DND-41 (cell line): ENCODE measurements around the gene RNF144A.

Experiments used
- ATAC-seq: fragments of 200-7000 bp; cut with Tn5 transposase; 3 replicates; pipeline ENCODE4 v1.9.1; 2021; ENCODE audit warnings: low read depth; ENCODE audit not compliant: insufficient read depth
- DNase-seq: peaks from one replicate; pipeline ENCODE4 v3.0.0-alpha.2; 2020
- H2AFZ ChIP-seq: 2 replicates; pipeline ENCODE4 v1.6.0; 2012; ENCODE audit warnings: low read depth, low read length
- H3K27ac ChIP-seq: 2 replicates; pipeline ENCODE4 v1.5.1; 2012; ENCODE audit warnings: low read length, inconsistent platforms
- H3K27me3 ChIP-seq: fragments of 200-600 bp; sonication (generic); 2 replicates; pipeline ENCODE4 v1.6.0; 2012; ENCODE audit warnings: low read length, mild to moderate bottlenecking, inconsistent platforms; ENCODE audit not compliant: insufficient read depth, poor library complexity
- H3K36me3 ChIP-seq: 2 replicates; pipeline ENCODE4 v1.5.1; 2012; ENCODE audit warnings: low read length, inconsistent platforms; ENCODE audit not compliant: insufficient read depth
- H3K4me1 ChIP-seq: 2 replicates; pipeline ENCODE4 v1.5.1; 2012; ENCODE audit warnings: mild to moderate bottlenecking, low read length; ENCODE audit not compliant: insufficient read depth
- H3K4me2 ChIP-seq: 2 replicates; pipeline ENCODE4 v1.6.0; 2012; ENCODE audit warnings: mild to moderate bottlenecking, moderate library complexity, low read length, inconsistent platforms; ENCODE audit not compliant: insufficient read depth
- H3K4me3 ChIP-seq, 2 experiments: fragments of 200-600 bp in 1 of 2; shearing (Covaris generic) in 1 of 2; 2 replicates each; pipeline ENCODE4 v1.5.1; 2012 to 2016; ENCODE audit warnings: inconsistent platforms in 2 of 2, low read length in 2 of 2, mild to moderate bottlenecking in 2 of 2, low read depth in 1 of 2, moderate library complexity in 1 of 2
- H3K79me2 ChIP-seq: 2 replicates; pipeline ENCODE4 v1.6.0; 2012; ENCODE audit warnings: low read length, inconsistent platforms; ENCODE audit not compliant: insufficient read depth
- H3K9ac ChIP-seq: 2 replicates; pipeline ENCODE4 v1.6.0; 2012; ENCODE audit warnings: low read depth, mild to moderate bottlenecking, inconsistent platforms, low read length, moderate library complexity
- H3K9me3 ChIP-seq: 2 replicates; pipeline ENCODE4 v1.5.1; 2012; ENCODE audit warnings: low read length, moderate library complexity, mild to moderate bottlenecking, inconsistent platforms; ENCODE audit not compliant: insufficient read depth, severe bottlenecking
- H4K20me1 ChIP-seq: 2 replicates; pipeline ENCODE4 v1.6.0; 2012; ENCODE audit warnings: low read length; ENCODE audit not compliant: insufficient read depth
- EZH2 ChIP-seq: IDR thresholded peaks from 3 replicates; pipeline ENCODE4 v1.6.1; 2012; ENCODE audit warnings: borderline replicate concordance, low read depth, mild to moderate bottlenecking, moderate library complexity, low read length, inconsistent platforms; ENCODE audit not compliant: severe bottlenecking
- TF ChIP-seq, protein P1 (sequence below): IDR thresholded peaks from 2 replicates; pipeline ENCODE4 v1.5.1; 2012; ENCODE audit warnings: borderline replicate concordance, low read length, moderate library complexity, mild to moderate bottlenecking; ENCODE audit not compliant: poor library complexity, severe bottlenecking; ENCODE audit errors: extremely low read depth

Gene RNF144A

DNA sequence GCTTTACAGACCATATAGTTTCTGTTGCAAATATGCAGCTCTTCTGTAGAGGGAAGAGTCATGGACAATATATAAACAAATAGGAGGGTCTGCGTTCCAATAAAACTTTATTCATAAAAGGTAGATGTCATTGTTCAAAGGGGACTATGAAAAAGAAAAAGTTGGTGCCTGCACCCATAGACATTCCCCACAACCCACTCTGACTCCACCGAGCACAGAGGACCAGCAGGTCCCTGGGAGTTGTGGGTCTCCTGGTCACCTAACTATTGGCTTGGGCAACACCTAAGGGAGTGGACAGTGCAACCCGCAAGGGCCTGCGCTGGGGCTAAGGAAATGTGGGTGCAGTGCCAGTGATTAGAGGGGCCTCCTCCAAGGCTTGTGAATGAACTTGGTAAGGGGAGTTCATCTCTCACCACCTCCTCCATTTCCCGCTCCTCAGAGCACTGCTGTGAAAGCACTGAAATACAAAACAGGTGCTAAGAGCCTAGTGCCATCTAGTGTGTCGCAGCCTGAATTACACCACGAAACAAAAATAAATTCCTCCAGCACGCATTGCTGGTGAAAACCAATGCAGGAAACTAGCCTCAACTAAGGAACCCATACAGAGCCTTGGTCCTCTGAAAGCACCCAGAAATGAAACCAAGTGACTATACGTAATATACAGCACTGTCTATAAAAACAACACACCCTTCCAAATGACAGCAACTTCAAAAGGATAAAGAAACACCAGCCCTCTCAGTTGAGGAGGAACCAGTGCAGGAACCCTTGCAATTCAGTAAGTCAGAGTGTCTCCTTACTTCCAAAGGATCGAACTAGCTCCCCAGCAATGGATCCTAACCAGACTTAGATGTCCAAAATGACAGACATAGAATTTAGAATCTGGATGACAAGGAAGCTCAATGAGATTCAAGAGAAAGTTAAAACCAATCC is 166.6 kb downstream of the RNF144A start:
- H4K20me1 ChIP-seq: no peaks in the 10 kb centered on the region
- peak; percentile 71 for ATAC-seq

DNA sequence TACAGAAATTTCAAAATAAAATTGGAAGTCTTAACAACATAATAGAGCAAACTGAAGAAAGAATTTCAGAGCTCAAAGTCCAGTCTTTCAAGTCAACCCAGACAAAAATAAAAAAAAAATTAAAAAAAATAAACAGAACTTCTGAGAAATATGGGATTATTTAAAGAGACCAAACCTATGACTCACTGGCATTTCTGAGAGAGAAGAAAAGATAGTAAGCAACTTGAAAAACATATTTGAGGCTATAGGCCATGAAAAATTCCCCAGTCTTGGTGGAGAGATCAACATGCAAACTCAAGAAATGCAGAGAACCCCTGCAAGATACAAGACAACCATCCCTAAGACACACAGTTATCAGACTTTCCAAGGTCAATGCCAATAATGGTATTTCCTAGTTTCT is 167.4 kb downstream of the RNF144A start:
- no peak overlapping the region for H2AFZ ChIP-seq
- H3K4me3 ChIP-seq: no peak overlapping the region
- ATAC-seq: no peak
- no peak for DNase-seq
- H3K4me1 ChIP-seq: no peaks in the 10 kb centered on the region
- H3K27me3 ChIP-seq: no peaks in the 10 kb centered on the region
- H3K9me3 ChIP-seq: peaks cover 12% of the 10 kb centered on the region
- H3K79me2 ChIP-seq: no peaks in the 10 kb centered on the region
- no peak overlapping the region for H3K27ac ChIP-seq
- peaks cover 3% of the 10 kb centered on the region; the same call in 1 of the 2 replicates for H3K36me3 ChIP-seq
- TF ChIP-seq, protein P1, sequence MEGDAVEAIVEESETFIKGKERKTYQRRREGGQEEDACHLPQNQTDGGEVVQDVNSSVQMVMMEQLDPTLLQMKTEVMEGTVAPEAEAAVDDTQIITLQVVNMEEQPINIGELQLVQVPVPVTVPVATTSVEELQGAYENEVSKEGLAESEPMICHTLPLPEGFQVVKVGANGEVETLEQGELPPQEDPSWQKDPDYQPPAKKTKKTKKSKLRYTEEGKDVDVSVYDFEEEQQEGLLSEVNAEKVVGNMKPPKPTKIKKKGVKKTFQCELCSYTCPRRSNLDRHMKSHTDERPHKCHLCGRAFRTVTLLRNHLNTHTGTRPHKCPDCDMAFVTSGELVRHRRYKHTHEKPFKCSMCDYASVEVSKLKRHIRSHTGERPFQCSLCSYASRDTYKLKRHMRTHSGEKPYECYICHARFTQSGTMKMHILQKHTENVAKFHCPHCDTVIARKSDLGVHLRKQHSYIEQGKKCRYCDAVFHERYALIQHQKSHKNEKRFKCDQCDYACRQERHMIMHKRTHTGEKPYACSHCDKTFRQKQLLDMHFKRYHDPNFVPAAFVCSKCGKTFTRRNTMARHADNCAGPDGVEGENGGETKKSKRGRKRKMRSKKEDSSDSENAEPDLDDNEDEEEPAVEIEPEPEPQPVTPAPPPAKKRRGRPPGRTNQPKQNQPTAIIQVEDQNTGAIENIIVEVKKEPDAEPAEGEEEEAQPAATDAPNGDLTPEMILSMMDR: no peak
- TF ChIP-seq EZH2: no peak
- no peaks in the 10 kb centered on the region for H4K20me1 ChIP-seq
- H3K4me2 ChIP-seq: no peak overlapping the region
- no peak overlapping the region for H3K9ac ChIP-seq

More for the DNA sequence above, 166.6 kb downstream of the RNF144A start:
- H2AFZ ChIP-seq: no peak overlapping the region
- no peak overlapping the region for H3K4me2 ChIP-seq
- H3K36me3 ChIP-seq: peaks cover 3% of the 10 kb centered on the region; the same call in 1 of the 2 replicates
- no peak for TF ChIP-seq EZH2
- TF ChIP-seq, protein P1: peak; percentile 71
- DNase-seq: peak; percentile 44
- no peak overlapping the region for H3K9ac ChIP-seq
- H3K4me1 ChIP-seq: no peaks in the 10 kb centered on the region
- H3K9me3 ChIP-seq: peaks cover 12% of the 10 kb centered on the region
- H3K4me3 ChIP-seq: no peak overlapping the region
- no peaks in the 10 kb centered on the region for H3K27me3 ChIP-seq
- H3K79me2 ChIP-seq: no peaks in the 10 kb centered on the region
- H3K27ac ChIP-seq: no peak overlapping the region

DNA sequence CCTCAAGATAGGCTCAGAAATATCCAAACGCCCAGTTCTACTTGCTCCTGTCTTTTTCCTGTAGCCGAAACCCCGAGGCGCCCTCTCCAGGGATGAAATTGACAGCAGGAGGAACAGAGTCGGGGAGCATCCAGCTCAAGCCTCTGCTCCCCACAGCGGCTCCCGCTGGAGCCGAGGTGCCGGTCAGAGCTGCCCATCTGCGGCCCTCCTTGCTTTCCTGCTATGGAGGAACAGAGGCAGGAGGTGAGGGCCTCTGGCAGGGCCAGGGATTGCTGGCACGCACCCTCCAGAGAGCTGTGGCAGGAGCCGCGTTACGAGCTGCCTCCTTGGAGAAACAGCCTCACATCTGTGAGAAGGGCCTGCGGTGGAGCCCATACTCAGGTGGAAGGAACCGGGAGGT is 172.1 kb downstream of the RNF144A start:
- Histone ChIP-seq H3K4me1 (no peaks in the 10 kb centered on the region), H3K27ac (no peak overlapping the region), H3K4me3 (no peak overlapping the region), H2AFZ (no peak overlapping the region), H4K20me1 (no peaks in the 10 kb centered on the region), H3K9me3 (peaks cover 1% of the 10 kb centered on the region), H3K4me2 (no peak overlapping the region), H3K27me3 (no peaks in the 10 kb centered on the region), H3K79me2 (no peaks in the 10 kb centered on the region), H3K9ac (no peak overlapping the region), H3K36me3 (no peaks in the 10 kb centered on the region)
- TF ChIP-seq EZH2: no peak
- TF ChIP-seq, protein P1: no peak
- DNase-seq (no peak), ATAC-seq (no peak)
